ENCODE results near the gene SEC22C. TPM values are rescaled to one million over a fixed set of nuclear protein-coding genes. Genes with fewer than 3 reads are reported as not detected.

SEC22C gene
- total RNA-seq, 4 donors from 2014 or later = 52.7 to 62.7 (median 57.9) TPM

DNA sequence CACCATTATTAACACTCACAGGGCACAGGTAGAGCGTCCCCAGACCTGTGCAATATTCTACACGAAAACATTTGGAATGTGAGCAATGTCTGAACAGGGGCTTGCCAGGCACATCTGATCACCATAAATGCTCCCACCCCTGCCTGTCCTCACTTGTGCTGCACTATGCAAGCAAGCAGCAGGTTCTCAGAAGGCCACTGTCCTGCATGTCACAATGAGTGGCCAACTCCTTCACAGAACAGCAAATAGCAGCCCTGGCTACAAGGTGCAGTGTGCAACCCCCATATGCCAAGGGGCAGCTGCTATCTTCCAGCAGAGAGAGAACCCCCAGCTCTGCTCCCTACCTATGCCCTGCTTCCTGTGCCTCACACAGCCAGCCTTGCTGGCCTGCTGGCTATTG lies 32.6 kb downstream of the SEC22C start:
- TF ChIP-seq POLR2AphosphoS5 (IDR thresholded peaks at IDR 0.05) (no peak), EP300 (IDR thresholded peaks at IDR 0.05) (no peak), POLR2A (IDR thresholded peaks at IDR 0.05; ENCODE audit: low read depth) (no peak)
- TF ChIP-seq, protein P1, sequence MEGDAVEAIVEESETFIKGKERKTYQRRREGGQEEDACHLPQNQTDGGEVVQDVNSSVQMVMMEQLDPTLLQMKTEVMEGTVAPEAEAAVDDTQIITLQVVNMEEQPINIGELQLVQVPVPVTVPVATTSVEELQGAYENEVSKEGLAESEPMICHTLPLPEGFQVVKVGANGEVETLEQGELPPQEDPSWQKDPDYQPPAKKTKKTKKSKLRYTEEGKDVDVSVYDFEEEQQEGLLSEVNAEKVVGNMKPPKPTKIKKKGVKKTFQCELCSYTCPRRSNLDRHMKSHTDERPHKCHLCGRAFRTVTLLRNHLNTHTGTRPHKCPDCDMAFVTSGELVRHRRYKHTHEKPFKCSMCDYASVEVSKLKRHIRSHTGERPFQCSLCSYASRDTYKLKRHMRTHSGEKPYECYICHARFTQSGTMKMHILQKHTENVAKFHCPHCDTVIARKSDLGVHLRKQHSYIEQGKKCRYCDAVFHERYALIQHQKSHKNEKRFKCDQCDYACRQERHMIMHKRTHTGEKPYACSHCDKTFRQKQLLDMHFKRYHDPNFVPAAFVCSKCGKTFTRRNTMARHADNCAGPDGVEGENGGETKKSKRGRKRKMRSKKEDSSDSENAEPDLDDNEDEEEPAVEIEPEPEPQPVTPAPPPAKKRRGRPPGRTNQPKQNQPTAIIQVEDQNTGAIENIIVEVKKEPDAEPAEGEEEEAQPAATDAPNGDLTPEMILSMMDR (IDR thresholded peaks at IDR 0.05) = no peak
- Histone ChIP-seq H3K36me3 (peaks cover 14 to 63% (median 41%) of the 10 kb centered on the region in 4 donors), H3K4me3 (no peak overlapping the region), H3K4me1 (peaks cover 14 to 28% (median 28%) of the 10 kb centered on the region in 4 donors), H3K27me3 (no peaks in the 10 kb centered on the region), H3K9me3 (no peaks in the 10 kb centered on the region), H3K27ac (replicated peaks in 1 of 4) (no peak overlapping the region)
- 77% methylated on average over 2 of the region's 2 CpGs for WGBS
- intact Hi-C loops (cut with DNase I) = loop anchor here (5.0 kb wide), 1 partner anchor 317 kb away; no protein-coding TSS in a partner anchor
- DNase-seq (ENCODE audit: extremely low spot score) = no peak

DNA sequence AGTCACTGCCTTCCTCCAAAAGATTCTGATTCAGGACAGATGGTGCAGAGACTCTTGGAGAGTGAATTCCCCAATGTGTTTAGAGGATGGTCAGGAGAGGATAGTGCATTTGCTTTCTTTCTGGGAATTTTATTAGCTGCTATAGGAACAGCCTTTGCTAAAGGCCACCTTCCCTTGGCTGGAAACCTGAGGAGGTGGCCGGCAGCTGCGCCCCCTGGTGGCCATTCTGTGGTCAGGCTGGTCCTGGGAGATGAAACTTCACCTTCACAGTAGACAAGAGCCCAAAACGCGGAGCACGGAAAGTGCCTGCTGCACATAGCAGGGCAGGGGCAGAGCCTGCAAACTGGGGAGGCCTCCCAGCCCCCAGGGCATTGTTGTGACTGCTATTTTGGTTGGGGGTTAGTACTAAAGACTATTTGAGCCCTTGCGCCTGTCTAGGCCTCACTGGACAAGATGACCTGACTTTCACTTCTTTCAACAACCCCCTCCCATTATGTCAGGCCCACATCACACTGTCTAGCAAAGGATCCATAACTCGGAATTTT lies 34.3 kb downstream of the SEC22C start:
- H3K27me3 ChIP-seq = peaks cover 0 to 4% (median 0%) of the 10 kb centered on the region in 4 donors
- H3K36me3 ChIP-seq = peaks cover 0 to 47% (median 26%) of the 10 kb centered on the region in 4 donors
- H3K4me3 ChIP-seq = no peak overlapping the region
- H3K27ac ChIP-seq (replicated peaks in 1 of 4) = no peak overlapping the region
- DNase-seq (ENCODE audit: extremely low spot score) = no peak
- WGBS = 50% methylated on average over 7 of the region's 7 CpGs
- intact Hi-C loops (cut with DNase I) = loop anchor here (5.0 kb wide), 1 partner anchor 315 kb away; no protein-coding TSS in a partner anchor
- no peaks in the 10 kb centered on the region for H3K9me3 ChIP-seq
- TF ChIP-seq, protein P1 (IDR thresholded peaks at IDR 0.05) = peak; percentile 82 to 96 (median 94)
- TF ChIP-seq POLR2AphosphoS5 (IDR thresholded peaks at IDR 0.05) = no peak
- peaks cover 14 to 34% (median 29%) of the 10 kb centered on the region in 4 donors for H3K4me1 ChIP-seq

DNA sequence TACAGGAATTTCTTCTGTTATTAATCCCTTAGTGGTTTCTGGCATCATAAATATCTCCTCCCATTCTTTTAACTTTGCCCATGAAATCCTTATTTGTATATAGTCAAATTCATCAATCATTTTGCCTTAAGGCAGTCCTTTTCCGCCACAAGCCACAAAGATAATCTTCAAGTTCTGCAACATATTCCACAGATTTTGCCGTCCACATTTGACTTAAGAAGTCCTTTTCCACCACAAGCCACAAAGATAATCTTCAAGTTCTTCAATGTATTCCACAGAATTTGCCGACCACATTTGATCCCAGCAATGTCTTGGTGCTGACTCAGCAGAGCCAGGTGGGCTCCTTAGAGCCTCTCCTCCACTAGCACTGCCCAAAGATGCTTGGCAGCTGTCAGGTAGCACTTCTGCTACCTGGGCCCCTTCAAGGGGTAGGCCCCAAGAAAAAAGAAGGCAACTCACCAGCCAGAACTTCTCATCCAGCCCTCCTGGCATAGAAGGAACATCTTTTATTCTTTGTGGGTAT lies 35.0 kb downstream of the SEC22C start:
- H3K36me3 ChIP-seq = peaks cover 0 to 40% (median 22%) of the 10 kb centered on the region in 4 donors
- TF ChIP-seq, protein P1 (IDR thresholded peaks at IDR 0.05) = no peak
- TF ChIP-seq EP300 (IDR thresholded peaks at IDR 0.05) (no peak), POLR2A (IDR thresholded peaks at IDR 0.05; ENCODE audit: low read depth) (no peak), POLR2AphosphoS5 (IDR thresholded peaks at IDR 0.05) (no peak)
- H3K9me3 ChIP-seq = no peaks in the 10 kb centered on the region
- 91% methylated on average over 3 of the region's 3 CpGs for WGBS
- no peak overlapping the region for H3K27ac ChIP-seq (replicated peaks in 1 of 4)
- H3K27me3 ChIP-seq = peaks cover 0 to 4% (median 0%) of the 10 kb centered on the region in 4 donors
- no peak for DNase-seq (ENCODE audit: extremely low spot score)
- no peak overlapping the region for H3K4me3 ChIP-seq
- intact Hi-C loops (cut with DNase I) = loop anchor here (5.0 kb wide), 1 partner anchor 314 kb away; no protein-coding TSS in a partner anchor
- peaks cover 14 to 34% (median 29%) of the 10 kb centered on the region in 4 donors for H3K4me1 ChIP-seq

DNA sequence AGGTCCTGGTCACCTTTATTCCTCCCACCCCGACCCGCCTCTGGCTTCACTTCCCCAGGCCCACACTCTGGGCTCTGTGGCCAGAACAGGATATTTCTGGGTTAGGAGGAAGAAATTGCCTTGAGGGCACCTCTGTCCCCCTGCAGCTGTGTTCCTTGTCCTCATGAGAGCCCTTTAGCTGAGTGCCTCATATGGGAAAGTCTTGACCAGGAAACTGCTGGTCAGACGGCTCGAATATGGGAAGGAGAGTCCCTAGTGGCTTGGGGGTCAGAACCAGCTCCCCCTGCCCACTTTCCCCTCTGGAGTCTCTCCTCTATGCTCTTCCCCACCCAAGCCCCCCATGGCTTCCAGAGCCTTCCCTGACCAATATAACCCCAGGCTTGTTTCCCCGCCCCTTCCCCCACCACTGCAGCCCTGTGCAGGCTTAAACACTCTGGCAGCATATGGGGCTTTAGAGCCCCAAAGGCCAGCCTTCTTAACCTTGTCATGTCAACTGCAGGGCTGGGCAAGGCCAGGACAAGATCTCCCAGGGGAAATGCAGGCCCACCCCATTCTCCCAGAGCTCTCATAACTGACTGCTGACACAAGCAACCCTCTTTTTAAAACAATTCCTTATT lies 36.4 kb downstream of the SEC22C start:
- WGBS = 90% methylated on average over 5 of the region's 5 CpGs
- H3K27me3 ChIP-seq = peaks cover 0 to 4% (median 0%) of the 10 kb centered on the region in 4 donors
- DNase-seq (ENCODE audit: extremely low spot score) = no peak
- no peaks in the 10 kb centered on the region for H3K9me3 ChIP-seq
- intact Hi-C loops (cut with DNase I) = loop anchor here (5.0 kb wide), 1 partner anchor 313 kb away; no protein-coding TSS in a partner anchor
- H3K4me1 ChIP-seq = peaks cover 14 to 34% (median 29%) of the 10 kb centered on the region in 4 donors
- peak overlapping the region in 3 of 4 donors; percentile 27 to 46 (median 38) for H3K27ac ChIP-seq (replicated peaks in 1 of 4)
- peaks cover 0 to 30% (median 12%) of the 10 kb centered on the region in 4 donors for H3K36me3 ChIP-seq
- no peak overlapping the region for H3K4me3 ChIP-seq
- TF ChIP-seq, protein P1 (IDR thresholded peaks at IDR 0.05) = no peak
- TF ChIP-seq POLR2AphosphoS5 (IDR thresholded peaks at IDR 0.05) (no peak), POLR2A (IDR thresholded peaks at IDR 0.05; ENCODE audit: low read depth) (no peak), EP300 (IDR thresholded peaks at IDR 0.05) (no peak)

Data from esophagus muscularis mucosa (tissue), 4 donors.